HG02588 (cell line): ENCODE measurements around the gene ARID3C.

Experiments used
- ATAC-seq: cut with Tn5 transposase; IDR thresholded peaks from one replicate; pipeline ENCODE4 v1.9.1; 2021; ENCODE audit warnings: mild to moderate bottlenecking, moderate library complexity; ENCODE audit not compliant: unreplicated experiment

Gene ARID3C

GRCh38 chr9:34599546-34599945, 29.3 kb downstream of the ARID3C start:
- ATAC-seq, result no peak

GRCh38 chr9:34594177-34594576, 34.7 kb downstream of the ARID3C start:
- ATAC-seq, result no peak

GRCh38 chr9:34592895-34593601, 35.8 kb downstream of the ARID3C start:
- ATAC-seq, result no peak

GRCh38 chr9:34591917-34592866, 36.7 kb downstream of the ARID3C start:
- no peak for ATAC-seq

GRCh38 chr9:34591248-34591916, 37.5 kb downstream of the ARID3C start:
- ATAC-seq, result no peak

- no peak for ATAC-seq
Measured at GRCh38 chr9:34590381-34591247, 38.3 kb downstream of the ARID3C start.

- no peak for ATAC-seq
Measured at GRCh38 chr9:34589636-34590380, 39.1 kb downstream of the ARID3C start, which contains the start of gene CNTFR. TSS of gene CNTFR (minus strand) at chr9:34589724. CDS start at chr9:34568981, 20,743 bp downstream.

GRCh38 chr9:34588671-34589635, 39.9 kb downstream of the ARID3C start:
- no peak for ATAC-seq

- ATAC-seq, result no peak
Measured at GRCh38 chr9:34587271-34587670, 41.6 kb downstream of the ARID3C start.

GRCh38 chr9:34585946-34586669, 42.8 kb downstream of the ARID3C start:
- ATAC-seq, result no peak

GRCh38 chr9:34584970-34585369, 43.9 kb downstream of the ARID3C start:
- no peak for ATAC-seq

GRCh38 chr9:34582787-34583186, 46.1 kb downstream of the ARID3C start:
- ATAC-seq, result no peak

GRCh38 chr9:34581318-34581717, 47.5 kb downstream of the ARID3C start:
- ATAC-seq, result no peak

GRCh38 chr9:34580358-34580757, 48.5 kb downstream of the ARID3C start:
- no peak for ATAC-seq

GRCh38 chr9:34579808-34580163, 49.1 kb downstream of the ARID3C start:
- no peak for ATAC-seq

- no peak for ATAC-seq
Measured at GRCh38 chr9:34579104-34579807, 49.6 kb downstream of the ARID3C start.
